B cell (primary cell): Measurements from ENCODE around the gene POLR1D. TPM values are rescaled to one million over a fixed set of nuclear protein-coding genes. Genes with fewer than 3 reads are reported as not detected.

Source experiments
- ATAC-seq: fragments of 200-7000 bp; cut with Tn5 transposase; one replicate; pipeline ENCODE4 v1.10.0; 2021; ENCODE audit warnings: low read depth, mild to moderate bottlenecking, moderate number of reproducible peaks, moderate library complexity
- CTCF ChIA-PET: fragments of 350-600 bp; sonication (Branson Sonifier 250); formaldehyde crosslinking; loops from one replicate; lab custom pipeline; 2021; ENCODE audit warnings: antibody characterized with exemption, inconsistent platforms; lab: Charles Lee
- POLR2A ChIA-PET: fragments of 350-600 bp; sonication (Branson Sonifier 250); formaldehyde crosslinking; loops from one replicate; lab custom pipeline; 2021; ENCODE audit warnings: antibody characterized with exemption; lab: Charles Lee
- DNase-seq: peaks from one replicate; pipeline ENCODE4 v3.0.0; 2013
- H2AFZ ChIP-seq: 2 replicates; pipeline ENCODE4 v1.6.1; 2012; ENCODE audit warnings: mild to moderate bottlenecking, low read depth, low read length; ENCODE audit not compliant: insufficient read depth, poor library complexity, severe bottlenecking
- H3K27ac ChIP-seq, 2 donors: 1 replicate in 1 of 2; 2 replicates in 1 of 2; pipeline ENCODE4 v1.5.1; 2012 to 2013; ENCODE audit warnings: low read length in 2 of 2, mild to moderate bottlenecking in 2 of 2, moderate library complexity in 1 of 2
- H3K27me3 ChIP-seq, 4 experiments: fragments of 200-600 bp in 1 of 4; sonication (generic) in 1 of 4; replicated peaks in 1 of 4; 1 replicate in 2 of 4; 2 replicates in 2 of 4; pipeline versions ENCODE4 v1.6.1 to v1.7.0; 2013 to 2016; ENCODE audit warnings: low read length in 3 of 4, mild to moderate bottlenecking in 2 of 4, mixed read lengths in 1 of 4, moderate library complexity in 1 of 4; ENCODE audit not compliant: insufficient read depth in 4 of 4, control insufficient read depth in 3 of 4; ENCODE audit errors: control extremely low read depth in 1 of 4
- H3K36me3 ChIP-seq, 2 experiments: replicated peaks in 1 of 2; 1 replicate in 1 of 2; 2 replicates in 1 of 2; pipeline versions ENCODE4 v1.6.1 to v1.7.1; 2013; ENCODE audit warnings: low read length in 1 of 2; ENCODE audit not compliant: insufficient read depth in 2 of 2, control insufficient read depth in 1 of 2; ENCODE audit errors: control extremely low read depth in 1 of 2, extremely low read depth in 1 of 2
- H3K4me1 ChIP-seq, 2 donors: fragments of 200-600 bp in 1 of 2; sonication (generic) in 1 of 2; 1 replicate in 1 of 2; 2 replicates in 1 of 2; pipeline versions ENCODE4 v1.5.1 to v1.6.1; 2013 to 2017; ENCODE audit warnings: low read length in 2 of 2; ENCODE audit not compliant: control insufficient read depth in 2 of 2, insufficient read depth in 2 of 2
- H3K4me2 ChIP-seq: replicated peaks from 2 replicates; pipeline ENCODE3; 2012; ENCODE audit warnings: mild to moderate bottlenecking, low read depth, low read length; ENCODE audit not compliant: poor library complexity, severe bottlenecking
- H3K4me3 ChIP-seq, 5 experiments: fragments of 200-600 bp in 1 of 5; sonication (generic) in 1 of 5; 1 replicate in 3 of 5; 2 replicates in 2 of 5; pipeline versions ENCODE4 v1.5.1 to v1.7.0; 2011 to 2016; ENCODE audit warnings: low read length in 4 of 5, mild to moderate bottlenecking in 4 of 5, low read depth in 2 of 5, control low read depth in 1 of 5, moderate library complexity in 1 of 5; ENCODE audit not compliant: insufficient read depth in 1 of 5; ENCODE audit errors: control extremely low read depth in 1 of 5, extremely low read depth in 1 of 5
- H3K79me2 ChIP-seq: fragments of 200-600 bp; sonication (generic); one replicate; pipeline ENCODE4 v1.6.0; 2016; ENCODE audit warnings: low read length; ENCODE audit not compliant: control insufficient read depth, insufficient read depth
- H3K9ac ChIP-seq: fragments of 200-600 bp; sonication (generic); 2 replicates; pipeline ENCODE4 v1.6.1; 2017; ENCODE audit warnings: mild to moderate bottlenecking, low read length, moderate library complexity
- H3K9me3 ChIP-seq, 3 donors: one replicate each; pipeline versions ENCODE4 v1.6.1 to v1.7.1; 2013; ENCODE audit warnings: low read length in 2 of 3; ENCODE audit not compliant: control insufficient read depth in 2 of 3, insufficient read depth in 1 of 3; ENCODE audit errors: control extremely low read depth in 1 of 3
- H4K20me1 ChIP-seq: 2 replicates; pipeline ENCODE4 v1.6.0; 2012; ENCODE audit warnings: mild to moderate bottlenecking, low read length; ENCODE audit not compliant: insufficient read depth, control insufficient read depth, poor library complexity, severe bottlenecking
- H3K27ac Mint-ChIP-seq: one replicate; pipeline ENCODE4 v1.8.0; 2021; ENCODE audit warnings: mixed read lengths
- H3K27me3 Mint-ChIP-seq: one replicate; pipeline ENCODE4 v1.8.0; 2021; ENCODE audit warnings: mixed read lengths
- H3K4me1 Mint-ChIP-seq: one replicate; pipeline ENCODE4 v1.8.0; 2021; ENCODE audit warnings: mixed read lengths
- H3K4me3 Mint-ChIP-seq: one replicate; pipeline ENCODE4 v1.8.0; 2021; ENCODE audit warnings: mixed read lengths
- H3K9me3 Mint-ChIP-seq: one replicate; pipeline ENCODE4 v1.8.0; 2022; ENCODE audit warnings: mixed read lengths; ENCODE audit not compliant: insufficient read depth
- CTCF ChIP-seq: fragments of 200-600 bp; IDR thresholded peaks from one replicate; pipeline ENCODE4 v1.8.0; 2022; ENCODE audit warnings: antibody characterized with exemption, mild to moderate bottlenecking
- EZH2 ChIP-seq: IDR thresholded peaks from 2 replicates; pipeline ENCODE4 v1.6.1; 2012; ENCODE audit warnings: borderline replicate concordance, low read depth, mild to moderate bottlenecking, moderate library complexity, low read length; ENCODE audit not compliant: insufficient read depth, poor library complexity, severe bottlenecking
- WGBS: methylation state at CpG from one replicate; pipeline ENCODE4 v1.1.5; 2013; ENCODE audit warnings: missing lambda C conversion rate; ENCODE audit not compliant: insufficient coverage; 5-methylcytosine and 5-hydroxymethylcytosine counted together
- intact Hi-C: fragments of 100-400 bp; cut with micrococcal nuclease; formaldehyde crosslinking; loops from one replicate; pipeline ENCODE4 v1.10.0; 2022
- polyA plus RNA-seq: library from polyadenylated mRNA; depleted of rRNA; stranded (reverse); fragments of >200 nt; gene quantifications from 2 replicates; pipeline ENCODE4 v1.2.3, GENCODE V29; 2012
- total RNA-seq, 2 donors: library from RNA; stranded (reverse); fragments of 120-200 nt in 1 of 2; gene quantifications; 1 replicate in 1 of 2; 2 replicates in 1 of 2; pipeline versions ENCODE4 v1.2.3 to v1.2.4, GENCODE V29; 2013 to 2022

POLR1D gene
- total and polyA plus RNA-seq, 2 donors (not counting 1 experiment from before 2014, with no cell fraction given), result 130 to 144 TPM

GRCh38 chr13:27593267-27593666 is 28.4 kb upstream of the POLR1D start:
- DNase-seq (no peak), ATAC-seq (no peak)
- H3K9me3 Mint-ChIP-seq, result peaks cover 2% of the 10 kb centered on the region
- H3K9ac ChIP-seq, result no peak overlapping the region
- H4K20me1 ChIP-seq, result no peaks in the 10 kb centered on the region
- POLR2A ChIA-PET, result interaction anchor here (0.7 kb wide), 1 partner anchor 189 kb away, joined by 8 read pairs; no protein-coding TSS in a partner anchor
- no peak for TF ChIP-seq CTCF
- TF ChIP-seq EZH2, result no peak
- H3K9me3 ChIP-seq, result peaks cover 0 to 4% (median 0%) of the 10 kb centered on the region in 3 donors
- no peak overlapping the region for H3K27ac Mint-ChIP-seq
- no peaks in the 10 kb centered on the region for H3K36me3 ChIP-seq
- WGBS, result 95% methylated on average over 2 of the region's 3 CpGs
- H3K4me3 ChIP-seq, result no peak overlapping the region
- H3K27me3 ChIP-seq, result no peaks in the 10 kb centered on the region
- H3K27me3 Mint-ChIP-seq, result no peaks in the 10 kb centered on the region
- CTCF ChIA-PET, result no interaction called here
- H3K27ac ChIP-seq, result no peak overlapping the region
- peak overlapping the region; percentile 47 for H3K4me2 ChIP-seq
- no peak overlapping the region for H2AFZ ChIP-seq
- H3K79me2 ChIP-seq, result peaks cover 67% of the 10 kb centered on the region
- peaks cover 40 to 43% of the 10 kb centered on the region in 2 donors for H3K4me1 ChIP-seq
- intact Hi-C loops, result no loop called here
- H3K4me3 Mint-ChIP-seq, result no peak overlapping the region
- peaks cover 1% of the 10 kb centered on the region for H3K4me1 Mint-ChIP-seq

DNA sequence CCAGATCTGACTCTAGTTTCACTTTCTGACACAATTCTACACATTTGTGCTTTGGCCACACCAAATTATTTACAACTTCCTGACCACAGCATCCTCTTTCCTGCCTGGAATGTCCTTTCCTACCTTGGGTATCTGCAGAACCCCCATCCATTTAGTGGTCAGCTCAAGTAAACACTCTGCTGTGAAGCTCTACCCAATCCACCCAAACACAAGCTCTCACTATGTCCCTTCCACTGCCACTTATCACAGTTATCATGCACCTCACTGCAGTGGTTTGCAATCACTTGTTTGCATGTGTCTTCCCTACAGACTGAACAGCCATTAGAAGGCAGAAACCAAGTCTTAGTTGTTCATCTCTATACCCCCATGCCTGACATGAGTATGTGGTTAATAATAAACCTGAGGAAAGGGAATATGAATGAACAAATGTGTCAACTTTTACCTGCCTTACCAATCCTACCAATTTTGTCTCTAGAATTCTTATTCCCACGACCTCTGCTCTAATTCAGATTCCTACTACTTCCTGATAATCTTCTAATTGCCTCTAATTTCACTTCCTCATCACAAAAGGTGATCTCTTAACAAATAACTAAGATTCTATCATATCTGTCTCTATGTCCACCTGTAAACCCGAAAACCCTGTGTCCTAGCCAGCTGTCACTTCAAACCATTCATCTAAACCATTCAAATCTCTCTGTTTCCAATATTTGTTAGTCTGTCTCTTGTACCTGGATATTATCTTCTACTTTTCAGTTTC is 26.5 kb upstream of the POLR1D start:
- H3K36me3 ChIP-seq, result no peaks in the 10 kb centered on the region
- no peaks in the 10 kb centered on the region for H3K9me3 Mint-ChIP-seq
- H3K4me2 ChIP-seq, result peak overlapping the region; percentile 44
- H3K79me2 ChIP-seq, result peaks cover 49% of the 10 kb centered on the region
- 22% methylated on average over 1 of the region's 2 CpGs for WGBS
- no peak for TF ChIP-seq EZH2
- no peak for TF ChIP-seq CTCF
- H3K27me3 ChIP-seq, result no peaks in the 10 kb centered on the region
- H3K9ac ChIP-seq, result no peak overlapping the region
- H3K9me3 ChIP-seq, result no peaks in the 10 kb centered on the region
- H2AFZ ChIP-seq, result no peak overlapping the region
- H3K4me3 ChIP-seq, result no peak overlapping the region
- peaks cover 1% of the 10 kb centered on the region for H3K4me1 Mint-ChIP-seq
- H3K27ac Mint-ChIP-seq, result no peak overlapping the region
- peaks cover 40 to 43% of the 10 kb centered on the region in 2 donors for H3K4me1 ChIP-seq
- ChIA-PET POLR2A (no interaction called here), CTCF (no interaction called here)
- intact Hi-C loops, result loop anchor here (2.0 kb wide), 1 partner anchor 26 kb away; the partner anchor contains the start of genes LNX2 and POLR1D
- H4K20me1 ChIP-seq, result no peaks in the 10 kb centered on the region
- ATAC-seq (peak; percentile 28), DNase-seq (peak; percentile 37)
- H3K27ac ChIP-seq, result no peak overlapping the region
- no peak overlapping the region for H3K4me3 Mint-ChIP-seq
- no peaks in the 10 kb centered on the region for H3K27me3 Mint-ChIP-seq
